Lower leg skin (tissue), 3 donors: Measurements from ENCODE around the gene IST1.

Source experiments
- CTCF ChIP-seq, 3 donors: fragments of 450-650 bp; IDR thresholded peaks; one replicate each; pipeline ENCODE4 v1.5.1; 2016; ENCODE audit warnings: antibody characterized with exemption in 3 of 3, mild to moderate bottlenecking in 3 of 3, moderate library complexity in 2 of 3
- POLR2A ChIP-seq, 2 donors: fragments of 450-650 bp; IDR thresholded peaks; one replicate each; pipeline ENCODE4 v1.6.1; 2016 to 2017; ENCODE audit warnings: antibody characterized with exemption in 2 of 2, mild to moderate bottlenecking in 1 of 2, moderate library complexity in 1 of 2

GRCh38 chr16:71845639-71846430 is 49.5 kb upstream of the IST1 start, which contains the start of gene ATXN1L:
- TF ChIP-seq CTCF (IDR thresholded peaks at IDR 0.05) (no peak), POLR2A (IDR thresholded peaks at IDR 0.05) (peak in 1 of 2 donors; percentile 87)
